LNCAP (cell line): ENCODE measurements around the gene SNRNP27.

Experiments used
- TF ChIP-seq, protein P1 (sequence below): fragments of 450-650 bp; IDR thresholded peaks from 2 replicates; pipeline ENCODE4 v1.5.1; 2017; ENCODE audit warnings: mild to moderate bottlenecking

SNRNP27 gene

DNA sequence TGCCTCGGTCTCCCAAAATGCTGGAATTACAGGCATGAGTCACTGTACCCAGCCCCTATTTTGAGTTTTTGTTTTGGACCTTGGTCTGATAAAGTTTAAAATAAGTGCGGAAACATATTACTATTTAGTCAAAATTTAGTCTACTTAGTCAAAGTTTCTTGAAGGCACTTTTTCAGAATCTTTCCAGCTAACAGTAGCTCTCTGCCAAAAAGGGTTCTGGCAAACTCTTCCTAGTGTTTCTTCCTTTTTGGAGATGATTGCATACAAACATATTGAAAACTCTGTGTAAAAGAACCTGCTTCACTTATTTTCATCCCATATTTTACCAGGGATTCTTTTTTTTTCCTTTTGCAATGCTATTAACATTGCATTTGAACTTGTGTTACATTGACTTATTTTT, 35.5 kb upstream of the SNRNP27 start:
- TF ChIP-seq, protein P1, sequence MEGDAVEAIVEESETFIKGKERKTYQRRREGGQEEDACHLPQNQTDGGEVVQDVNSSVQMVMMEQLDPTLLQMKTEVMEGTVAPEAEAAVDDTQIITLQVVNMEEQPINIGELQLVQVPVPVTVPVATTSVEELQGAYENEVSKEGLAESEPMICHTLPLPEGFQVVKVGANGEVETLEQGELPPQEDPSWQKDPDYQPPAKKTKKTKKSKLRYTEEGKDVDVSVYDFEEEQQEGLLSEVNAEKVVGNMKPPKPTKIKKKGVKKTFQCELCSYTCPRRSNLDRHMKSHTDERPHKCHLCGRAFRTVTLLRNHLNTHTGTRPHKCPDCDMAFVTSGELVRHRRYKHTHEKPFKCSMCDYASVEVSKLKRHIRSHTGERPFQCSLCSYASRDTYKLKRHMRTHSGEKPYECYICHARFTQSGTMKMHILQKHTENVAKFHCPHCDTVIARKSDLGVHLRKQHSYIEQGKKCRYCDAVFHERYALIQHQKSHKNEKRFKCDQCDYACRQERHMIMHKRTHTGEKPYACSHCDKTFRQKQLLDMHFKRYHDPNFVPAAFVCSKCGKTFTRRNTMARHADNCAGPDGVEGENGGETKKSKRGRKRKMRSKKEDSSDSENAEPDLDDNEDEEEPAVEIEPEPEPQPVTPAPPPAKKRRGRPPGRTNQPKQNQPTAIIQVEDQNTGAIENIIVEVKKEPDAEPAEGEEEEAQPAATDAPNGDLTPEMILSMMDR: no peak

DNA sequence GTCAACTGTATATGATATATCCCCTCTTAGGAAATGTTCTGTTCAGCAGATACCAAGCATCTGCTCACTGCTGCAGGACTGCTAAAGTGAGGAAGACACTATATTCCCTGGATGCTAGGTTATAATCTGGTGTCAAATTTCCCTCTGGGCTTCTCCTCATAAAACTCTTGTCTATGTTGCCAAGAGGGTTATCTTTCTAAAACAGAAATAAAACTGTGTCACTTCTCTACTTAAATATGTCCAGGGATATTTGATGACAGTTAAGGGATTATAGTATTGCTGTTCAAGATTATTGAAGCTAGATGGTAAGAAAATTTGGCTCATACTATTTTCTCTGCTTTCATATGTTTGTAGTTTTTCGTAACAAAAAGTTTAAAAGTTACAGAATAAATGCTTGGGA, 30.5 kb upstream of the SNRNP27 start:
- TF ChIP-seq, protein P1: no peak

DNA sequence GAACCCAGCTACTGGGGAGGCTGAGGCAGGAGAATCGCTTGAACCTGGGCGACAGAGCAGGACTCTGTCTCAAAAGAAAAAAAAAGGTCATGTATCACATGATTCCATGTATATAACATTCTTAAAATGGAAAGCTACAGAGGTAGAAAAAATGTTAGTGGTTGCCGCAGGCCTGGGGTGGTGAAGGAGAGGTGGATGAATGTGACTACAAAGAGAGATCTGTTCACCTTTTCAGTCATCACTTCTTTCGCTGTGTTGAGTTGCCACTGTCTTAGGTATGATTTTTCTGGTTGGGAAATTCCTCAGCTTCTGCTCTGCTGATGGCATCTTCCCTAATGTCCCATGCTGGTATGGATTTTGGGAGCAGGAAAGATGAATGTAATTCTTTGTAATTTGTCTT, 5.3 kb upstream of the SNRNP27 start:
- TF ChIP-seq, protein P1: no peak

DNA sequence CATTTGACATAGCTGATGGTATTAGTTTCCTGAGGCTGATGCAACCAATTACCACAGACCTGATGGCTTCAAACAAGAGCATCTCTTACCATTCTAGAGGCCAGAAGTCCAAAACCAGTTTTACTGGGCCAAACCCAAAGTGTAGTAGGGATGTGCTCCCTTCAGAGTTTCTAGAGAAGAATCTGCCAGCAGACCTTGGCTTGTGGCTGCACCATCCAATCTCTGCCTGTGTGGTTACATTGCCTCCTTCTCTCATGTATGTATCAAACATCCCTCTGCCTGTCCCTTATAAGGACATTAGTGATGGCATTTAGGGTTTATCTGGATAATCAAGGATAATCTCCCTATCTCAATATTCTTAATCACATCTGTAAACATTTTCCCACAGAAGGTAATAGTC, 4.5 kb upstream of the SNRNP27 start:
- TF ChIP-seq, protein P1: no peak

DNA sequence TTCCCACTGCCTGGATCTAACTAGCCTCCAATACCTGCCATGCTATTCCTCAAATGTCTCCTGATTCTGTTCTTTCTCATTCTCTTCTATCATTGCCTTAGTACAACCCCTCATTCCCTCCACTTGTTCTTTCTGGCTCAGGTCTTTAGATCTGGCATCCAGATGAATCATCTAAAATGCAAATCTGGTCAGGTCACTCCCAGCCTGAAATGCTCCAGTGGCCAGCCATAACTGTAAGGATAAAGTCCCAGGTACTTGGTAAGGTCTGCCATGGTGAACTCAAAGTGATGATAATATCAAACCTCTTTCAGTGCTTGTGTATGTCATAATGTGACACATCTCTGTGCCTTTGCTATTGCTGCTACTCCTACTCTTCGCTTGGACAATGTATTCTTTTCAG, 2.9 kb upstream of the SNRNP27 start:
- TF ChIP-seq, protein P1: no peak

DNA sequence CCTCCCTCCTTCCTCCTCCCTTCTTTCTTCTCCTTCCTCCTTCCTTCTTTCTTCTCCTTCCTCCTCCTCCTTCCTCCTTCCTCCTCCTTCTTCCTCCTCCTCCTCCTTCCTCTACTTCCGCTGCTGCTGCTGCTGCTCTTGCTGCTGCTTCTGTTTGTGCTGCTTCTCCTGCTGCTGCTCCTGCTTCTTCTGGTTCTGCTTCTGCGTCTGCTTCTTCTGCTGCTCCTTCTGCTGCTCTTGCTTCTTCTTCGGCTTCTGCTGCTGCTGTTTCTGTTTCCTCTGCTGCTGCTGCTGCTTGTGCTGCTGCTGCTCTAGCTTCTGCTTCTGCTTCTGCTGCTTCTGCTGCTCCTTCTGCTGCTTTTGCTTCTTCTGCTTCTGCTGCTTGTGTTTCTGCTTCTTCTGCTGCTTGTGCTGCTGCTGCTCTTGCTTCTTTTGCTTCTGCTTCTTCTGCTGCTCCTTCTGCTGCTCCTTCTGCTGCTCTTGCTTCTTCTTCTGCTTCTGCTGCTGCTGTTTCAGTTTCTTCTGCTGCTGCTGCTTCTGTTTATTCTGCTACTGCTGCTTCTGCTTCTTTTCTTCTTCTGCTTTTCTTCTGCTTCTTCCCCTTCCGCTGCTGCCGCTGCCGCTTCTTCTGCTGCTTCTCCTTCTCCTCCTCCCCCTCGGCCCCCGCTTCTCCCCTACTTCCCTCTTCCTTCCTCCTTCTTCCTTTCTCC, 8.6 kb downstream of the SNRNP27 start:
- TF ChIP-seq, protein P1: no peak

DNA sequence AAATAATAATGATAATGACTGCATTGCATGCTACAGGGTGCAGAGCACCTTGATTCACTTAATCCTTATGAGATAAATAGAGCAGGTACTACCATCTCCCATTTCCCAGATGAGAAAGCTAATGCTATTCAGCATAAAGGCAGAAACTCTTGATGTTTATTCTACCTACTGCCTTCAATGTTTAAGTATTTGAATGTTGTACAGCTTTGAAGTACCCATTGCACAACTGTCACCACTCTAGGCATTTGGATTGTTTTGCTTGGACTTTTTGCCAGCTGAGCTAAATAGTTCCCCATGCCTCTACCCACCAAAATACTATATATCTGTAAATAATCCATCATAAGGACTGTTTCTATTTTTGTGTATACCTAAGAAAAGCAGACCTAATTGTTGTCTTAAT, 13.5 kb downstream of the SNRNP27 start:
- TF ChIP-seq, protein P1: no peak

DNA sequence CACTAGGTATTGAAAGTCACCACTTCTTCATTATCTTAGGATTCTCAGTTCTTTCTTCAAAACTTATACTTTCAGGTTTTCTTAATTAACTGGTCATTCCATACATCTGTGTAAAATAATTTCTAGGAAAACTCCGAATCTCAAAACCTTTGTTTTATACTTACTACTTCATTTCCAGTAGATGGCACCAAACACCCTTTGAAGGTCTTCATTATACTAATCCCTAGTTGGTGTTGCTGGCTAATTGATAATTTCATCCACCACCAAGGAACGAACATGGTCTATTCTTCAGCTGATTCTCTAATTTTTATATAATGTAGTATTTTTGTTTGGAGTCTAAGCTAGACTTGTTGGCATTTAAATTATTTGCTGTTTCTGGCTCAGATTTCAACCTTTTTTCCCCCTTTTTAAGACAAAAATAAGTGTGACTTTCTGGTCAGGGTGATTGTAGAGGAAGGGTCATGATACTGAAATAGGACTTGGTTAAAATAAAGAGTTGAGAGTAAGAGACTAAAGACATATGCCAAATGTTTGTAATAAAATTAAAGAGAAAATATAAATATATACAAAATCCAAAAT, 18.3 kb downstream of the SNRNP27 start:
- TF ChIP-seq, protein P1: peak; percentile 33; the same call in 1 of the 2 replicates
